WERI-Rb-1 (cell line): ENCODE data around the gene UBE3D.

Source experiments
- DNase-seq: peaks from one replicate; pipeline ENCODE4 v3.0.0-alpha.2; 2020
- H3K27ac ChIP-seq: fragments of 250-450 bp; sonication (Bioruptor Pico); 2 replicates; pipeline ENCODE4 v1.5.1; 2020; ENCODE audit warnings: mild to moderate bottlenecking, moderate library complexity
- H3K27me3 ChIP-seq: fragments of 250-450 bp; sonication (Bioruptor Pico); 2 replicates; pipeline ENCODE4 v1.5.1; 2021; ENCODE audit warnings: mild to moderate bottlenecking, low read depth, moderate library complexity; ENCODE audit not compliant: insufficient read depth, severe bottlenecking
- H3K36me3 ChIP-seq: fragments of 250-450 bp; sonication (Bioruptor Pico); 2 replicates; pipeline ENCODE4 v1.5.1; 2020; ENCODE audit warnings: mild to moderate bottlenecking, moderate library complexity
- H3K4me3 ChIP-seq: 2 replicates; pipeline ENCODE4 v1.5.1; 2011; ENCODE audit warnings: low read depth, mild to moderate bottlenecking, control low read depth, low read length
- H3K9me3 ChIP-seq: fragments of 250-450 bp; sonication (Bioruptor Pico); 2 replicates; pipeline ENCODE4 v1.5.1; 2021; ENCODE audit warnings: mild to moderate bottlenecking, moderate library complexity; ENCODE audit not compliant: severe bottlenecking
- CTCF ChIP-seq: IDR thresholded peaks from 2 replicates; pipeline ENCODE4 v1.5.1; 2011; ENCODE audit warnings: low read depth, mild to moderate bottlenecking, control low read depth, inconsistent platforms, low read length

The UBE3D gene

GRCh38 chr6:82908661-82909060 is 157.0 kb downstream of the UBE3D start:
- no peak for DNase-seq
- Histone ChIP-seq H3K9me3 (no peaks in the 10 kb centered on the region), H3K27ac (no peak overlapping the region), H3K4me3 (no peak overlapping the region), H3K36me3 (no peaks in the 10 kb centered on the region), H3K27me3 (no peaks in the 10 kb centered on the region)
- no peak for TF ChIP-seq CTCF

DNA sequence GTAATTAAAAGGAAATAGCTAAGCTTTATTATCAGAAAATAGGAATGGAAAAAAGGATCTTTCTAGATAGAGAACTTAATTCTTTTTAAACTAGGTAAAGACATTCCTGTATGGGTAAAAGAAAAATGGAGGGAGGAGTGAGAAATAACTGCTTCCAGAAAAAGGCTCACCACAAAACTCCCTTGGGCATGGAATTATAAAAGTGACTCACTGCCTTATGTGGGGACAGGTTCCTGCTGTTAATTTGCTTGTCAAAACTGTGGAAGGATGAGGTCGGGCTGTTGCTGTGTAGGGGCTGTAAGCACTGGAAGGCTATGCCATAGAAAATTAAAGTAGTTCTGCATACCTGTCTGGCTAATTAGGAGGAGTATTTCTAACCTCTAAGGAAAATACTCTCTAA is 158.7 kb downstream of the UBE3D start:
- Histone ChIP-seq H3K27ac (no peak overlapping the region), H3K36me3 (no peaks in the 10 kb centered on the region), H3K27me3 (no peaks in the 10 kb centered on the region), H3K9me3 (no peaks in the 10 kb centered on the region), H3K4me3 (no peak overlapping the region)
- no peak for TF ChIP-seq CTCF
- DNase-seq, result no peak

DNA sequence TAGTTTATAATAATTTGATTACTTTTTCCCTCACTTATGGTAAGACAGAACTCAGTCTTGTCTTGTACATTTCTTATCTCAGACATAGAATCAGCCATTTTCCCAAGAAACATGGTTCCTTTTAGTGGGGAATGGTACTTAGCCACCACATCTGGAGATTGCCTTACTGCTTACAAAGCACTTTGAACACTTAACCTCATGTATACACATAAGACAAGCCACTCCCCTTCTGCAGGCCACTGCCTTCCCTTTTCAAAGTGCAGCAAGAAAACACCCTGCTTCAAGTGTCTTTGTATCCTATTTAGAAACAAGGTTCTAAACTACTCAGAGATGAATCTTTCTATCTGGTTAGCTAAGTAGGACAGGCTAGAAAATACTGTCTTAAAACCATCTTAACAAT is 159.2 kb downstream of the UBE3D start:
- TF ChIP-seq CTCF, result no peak
- DNase-seq, result no peak
- no peak overlapping the region for H3K27ac ChIP-seq
- no peaks in the 10 kb centered on the region for H3K36me3 ChIP-seq
- H3K27me3 ChIP-seq, result no peaks in the 10 kb centered on the region
- H3K4me3 ChIP-seq, result no peak overlapping the region
- no peaks in the 10 kb centered on the region for H3K9me3 ChIP-seq

DNA sequence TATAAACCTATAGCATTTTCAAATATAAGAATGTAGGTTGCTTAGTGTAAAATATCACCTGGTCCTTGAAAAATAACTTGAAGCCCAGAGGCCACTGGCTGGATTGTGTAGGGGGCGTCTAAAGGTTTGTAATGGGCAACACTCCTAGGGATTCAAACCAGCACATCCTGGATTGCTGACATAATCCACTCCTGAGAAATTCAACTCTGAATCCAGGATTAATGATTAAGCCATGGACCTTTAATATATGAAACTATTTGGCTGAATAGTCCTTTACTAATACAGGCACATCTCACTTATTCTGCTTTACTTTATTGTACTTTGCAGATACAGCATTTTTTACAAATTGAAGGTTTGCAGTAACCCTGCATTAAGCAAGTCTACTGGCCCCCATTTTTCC is 160.8 kb downstream of the UBE3D start:
- no peaks in the 10 kb centered on the region for H3K9me3 ChIP-seq
- no peak overlapping the region for H3K27ac ChIP-seq
- TF ChIP-seq CTCF, result no peak
- H3K36me3 ChIP-seq, result no peaks in the 10 kb centered on the region
- H3K4me3 ChIP-seq, result no peak overlapping the region
- no peaks in the 10 kb centered on the region for H3K27me3 ChIP-seq
- DNase-seq, result no peak

- Histone ChIP-seq H3K4me3 (no peak overlapping the region), H3K27ac (no peak overlapping the region), H3K36me3 (no peaks in the 10 kb centered on the region), H3K9me3 (no peaks in the 10 kb centered on the region), H3K27me3 (no peaks in the 10 kb centered on the region)
- no peak for DNase-seq
- no peak for TF ChIP-seq CTCF
Measured at GRCh38 chr6:82904257-82904656, 161.4 kb downstream of the UBE3D start.

GRCh38 chr6:82902290-82902689 is 163.4 kb downstream of the UBE3D start:
- no peak overlapping the region for H3K4me3 ChIP-seq
- DNase-seq, result no peak
- no peak overlapping the region for H3K27ac ChIP-seq
- H3K27me3 ChIP-seq, result no peaks in the 10 kb centered on the region
- no peak for TF ChIP-seq CTCF
- no peaks in the 10 kb centered on the region for H3K36me3 ChIP-seq
- H3K9me3 ChIP-seq, result no peaks in the 10 kb centered on the region
